ENCODE results near the gene PNP. TPM values are rescaled to one million over a fixed set of nuclear protein-coding genes. Genes with fewer than 3 reads are reported as not detected.
A peak's percentile ranks its signal among the peaks of the same experiment; 100 is the strongest.

The PNP gene
- total RNA-seq, 3 donors from 2014 or later: 38.8 to 74.8 (median 72.8) TPM

- H3K4me1 ChIP-seq (ENCODE audit: low read depth): peaks cover 13% of the 10 kb centered on the region
- no peaks in the 10 kb centered on the region for H3K36me3 ChIP-seq (ENCODE audit: low read depth)
- intact Hi-C loops (cut with DNase I, micrococcal nuclease): no loop called here
- no peak for TF ChIP-seq CTCF (IDR thresholded peaks at IDR 0.05)
- peak in 1 of 3 donors; percentile 36 for DNase-seq
- H3K9me3 ChIP-seq: no peaks in the 10 kb centered on the region
- ATAC-seq: peak; percentile 87
- no peak overlapping the region for H3K4me3 ChIP-seq
These were observed 41.8 kb upstream of the PNP start for GRCh38 chr14:20427231-20428009.

- DNase-seq (no peak), ATAC-seq (no peak)
- H3K36me3 ChIP-seq (ENCODE audit: low read depth): no peaks in the 10 kb centered on the region
- H3K9me3 ChIP-seq: no peaks in the 10 kb centered on the region
- no peak for TF ChIP-seq CTCF (IDR thresholded peaks at IDR 0.05)
- intact Hi-C loops (cut with DNase I, micrococcal nuclease): no loop called here
- H3K4me1 ChIP-seq (ENCODE audit: low read depth): peaks cover 8% of the 10 kb centered on the region
- no peak overlapping the region for H3K4me3 ChIP-seq
These were observed 41.2 kb upstream of the PNP start for GRCh38 chr14:20428010-20428365.

GRCh38 chr14:20428802-20429201 lies 40.4 kb upstream of the PNP start:
- H3K4me1 ChIP-seq (ENCODE audit: low read depth): peaks cover 7% of the 10 kb centered on the region
- intact Hi-C loops (cut with DNase I, micrococcal nuclease): no loop called here
- TF ChIP-seq CTCF (IDR thresholded peaks at IDR 0.05): no peak
- DNase-seq: no peak
- ATAC-seq: no peak
- no peaks in the 10 kb centered on the region for H3K36me3 ChIP-seq (ENCODE audit: low read depth)
- H3K4me3 ChIP-seq: no peak overlapping the region
- no peaks in the 10 kb centered on the region for H3K9me3 ChIP-seq

- Histone ChIP-seq H3K4me3 (no peak overlapping the region), H3K4me1 (ENCODE audit: low read depth) (peaks cover 7% of the 10 kb centered on the region), H3K36me3 (ENCODE audit: low read depth) (no peaks in the 10 kb centered on the region), H3K9me3 (no peaks in the 10 kb centered on the region)
- TF ChIP-seq CTCF (IDR thresholded peaks at IDR 0.05): no peak
- ATAC-seq (peak; percentile 77), DNase-seq (peak in 2 of 3 donors; percentile 73 to 78)
- intact Hi-C loops (cut with DNase I, micrococcal nuclease): no loop called here
These were observed 39.2 kb upstream of the PNP start for GRCh38 chr14:20429801-20430669.

- H3K4me1 ChIP-seq (ENCODE audit: low read depth): peaks cover 7% of the 10 kb centered on the region
- peak in 1 of 3 donors; percentile 43 for DNase-seq
- intact Hi-C loops (cut with DNase I, micrococcal nuclease): no loop called here
These were observed 34.3 kb upstream of the PNP start for GRCh38 chr14:20434701-20435581.

More at GRCh38 chr14:20434701-20435581, 34.3 kb upstream of the PNP start:
- H3K4me3 ChIP-seq: no peak overlapping the region
- no peak for TF ChIP-seq CTCF (IDR thresholded peaks at IDR 0.05)
- ATAC-seq: no peak
- H3K36me3 ChIP-seq (ENCODE audit: low read depth): no peaks in the 10 kb centered on the region
- H3K9me3 ChIP-seq: no peaks in the 10 kb centered on the region
